GM18520 (cell line): ENCODE measurements around the gene VIL1.

Source experiments
- ATAC-seq: cut with Tn5 transposase; IDR thresholded peaks from one replicate; pipeline ENCODE4 v1.9.1; 2021; ENCODE audit not compliant: unreplicated experiment

Gene VIL1

DNA sequence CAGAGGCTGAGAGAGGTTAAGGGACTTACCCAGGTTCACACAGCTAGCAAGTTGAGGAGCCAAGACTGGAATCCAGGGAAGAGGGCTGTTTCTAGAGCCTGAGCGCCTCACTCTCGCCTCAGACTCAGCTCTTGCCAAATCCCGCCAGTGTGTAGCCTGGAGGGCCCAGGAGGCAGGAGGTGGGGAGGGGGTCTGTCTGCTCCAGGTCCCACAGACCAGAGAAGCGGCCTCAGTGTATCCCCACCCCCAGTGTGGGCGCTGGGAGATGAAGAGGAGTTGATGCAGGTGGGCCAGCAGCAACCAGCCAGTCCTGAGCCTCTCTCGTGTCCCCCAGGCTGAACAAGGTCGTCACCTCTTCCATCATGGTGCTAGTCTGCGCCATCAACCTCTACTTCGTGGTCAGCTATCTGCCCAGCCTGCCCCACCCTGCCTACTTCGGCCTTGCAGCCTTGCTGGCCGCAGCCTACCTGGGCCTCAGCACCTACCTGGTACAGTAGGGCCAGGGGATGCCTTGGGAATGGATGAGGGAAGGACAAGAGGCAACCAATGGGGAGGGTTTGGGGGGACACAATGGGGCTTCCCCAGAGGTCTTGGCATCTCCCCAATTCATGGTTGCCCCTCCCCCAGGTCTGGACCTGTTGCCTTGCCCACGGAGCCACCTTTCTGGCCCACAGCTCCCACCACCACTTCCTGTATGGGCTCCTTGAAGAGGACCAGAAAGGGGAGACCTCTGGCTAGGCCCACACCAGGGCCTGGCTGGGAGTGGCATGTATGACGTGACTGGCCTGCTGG is 24.4 kb upstream of the VIL1 start:
- ATAC-seq = no peak

DNA sequence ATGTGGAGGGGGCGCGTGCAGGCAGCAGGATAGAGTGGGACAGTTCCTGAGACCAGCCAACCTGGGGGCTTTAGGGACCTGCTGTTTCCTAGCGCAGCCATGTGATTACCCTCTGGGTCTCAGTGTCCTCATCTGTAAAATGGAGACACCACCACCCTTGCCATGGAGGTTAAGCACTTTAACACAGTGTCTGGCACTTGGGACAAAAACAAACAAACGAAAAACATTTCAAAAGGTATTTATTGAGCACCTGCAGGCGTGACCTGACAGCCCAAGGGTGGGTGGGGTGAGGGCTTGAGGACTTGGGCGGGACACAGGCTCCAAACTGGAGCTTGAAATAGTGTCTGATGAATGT is 23.9 kb upstream of the VIL1 start:
- ATAC-seq = no peak

DNA sequence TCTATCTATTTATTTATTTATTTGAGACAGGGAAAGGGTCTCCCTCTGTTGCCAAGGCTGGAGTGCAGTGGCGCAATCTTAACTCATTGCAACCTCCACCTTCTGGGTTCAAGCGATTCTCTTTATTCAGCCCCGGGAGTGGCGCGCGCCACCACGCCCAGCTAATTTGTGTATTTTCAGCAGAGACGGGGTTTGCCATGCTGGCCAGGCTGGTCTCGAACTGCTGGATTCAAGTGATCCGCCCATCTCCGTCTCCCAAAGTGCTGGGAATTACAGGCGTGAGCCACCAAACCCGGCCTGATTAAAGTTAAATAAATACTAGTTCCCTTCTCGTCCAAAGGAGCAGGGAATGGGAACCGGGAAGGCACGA is 23.5 kb upstream of the VIL1 start:
- no peak for ATAC-seq

DNA sequence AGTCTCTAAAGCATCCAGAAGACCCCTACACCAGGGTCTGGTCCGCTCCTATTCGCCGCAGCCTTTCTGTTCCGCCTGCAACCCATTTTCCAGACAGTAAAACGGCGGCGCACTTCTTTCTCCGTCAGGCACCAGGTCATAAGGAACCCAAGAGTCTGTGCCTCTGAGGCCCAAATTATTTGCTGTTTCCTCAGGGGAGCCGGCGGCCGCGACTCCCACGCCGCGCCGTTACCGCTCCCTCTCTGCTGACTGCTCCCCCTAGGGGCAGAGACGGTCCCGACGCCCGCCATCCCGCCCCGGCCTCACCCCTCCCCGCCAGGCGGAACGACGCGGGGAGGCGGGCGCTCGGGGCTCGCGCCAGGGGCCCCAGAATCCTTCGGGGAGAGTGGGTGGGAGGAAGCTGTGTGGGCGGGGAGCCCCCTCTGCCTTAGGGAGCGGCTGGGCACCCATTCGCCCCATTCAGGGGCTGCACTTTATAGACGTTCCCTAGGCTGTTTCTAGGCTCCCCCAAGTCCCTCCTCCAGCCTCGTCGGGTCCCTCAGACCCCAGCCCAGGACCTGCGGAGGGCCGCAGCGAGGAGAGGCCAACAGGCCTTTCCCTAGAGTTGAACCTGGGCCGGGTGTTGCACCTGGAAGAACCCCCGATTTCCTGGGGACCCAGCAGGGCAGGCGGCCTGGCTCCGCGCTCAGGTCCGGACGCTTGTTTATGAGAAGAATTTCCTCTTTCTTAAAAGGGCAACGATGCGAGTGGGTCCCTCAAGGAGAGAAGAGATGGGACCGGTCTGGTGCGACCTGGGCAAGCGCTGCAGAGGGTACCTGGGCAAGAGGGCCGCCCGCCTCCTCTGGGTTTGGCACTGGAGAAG is 22.9 kb upstream of the VIL1 start:
- ATAC-seq = peak; percentile 46

DNA sequence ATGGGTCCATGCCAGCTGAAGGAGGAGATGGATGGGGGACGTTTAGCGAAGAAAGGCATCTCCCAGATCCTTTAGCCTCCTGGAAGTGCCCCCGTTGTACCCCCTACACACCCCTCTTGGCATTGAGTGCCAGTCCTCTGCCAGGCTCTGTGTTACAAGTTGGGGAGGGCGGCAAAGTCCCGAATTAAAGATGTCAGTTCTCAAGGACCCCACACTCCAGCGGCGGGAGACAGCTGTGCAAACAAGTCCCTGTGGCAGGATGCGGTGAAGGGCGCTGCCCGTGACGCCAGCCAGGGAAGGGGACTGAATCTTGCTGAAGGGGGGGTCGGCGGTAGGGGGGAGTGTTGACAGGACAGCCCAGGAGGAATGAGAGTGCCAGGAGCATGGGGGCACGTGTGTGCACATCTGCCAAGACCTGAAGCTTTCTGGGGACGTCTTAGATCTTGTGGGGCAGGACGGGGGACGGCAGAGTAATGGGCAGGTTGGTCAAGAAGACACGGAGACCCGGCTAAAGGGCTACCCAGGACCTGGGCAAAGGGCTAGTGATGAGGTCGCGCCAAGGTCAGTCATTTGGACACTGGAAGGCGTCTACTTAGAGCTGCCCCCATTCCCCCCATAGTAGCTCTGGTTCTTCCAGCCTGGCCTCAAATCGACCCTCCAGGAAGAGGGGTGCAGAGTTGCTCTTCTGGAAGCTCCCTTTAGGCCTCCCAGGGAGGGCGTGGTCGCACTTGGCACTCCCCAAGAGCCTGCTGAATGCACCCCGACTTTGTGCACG is 22.0 kb upstream of the VIL1 start:
- ATAC-seq = no peak

DNA sequence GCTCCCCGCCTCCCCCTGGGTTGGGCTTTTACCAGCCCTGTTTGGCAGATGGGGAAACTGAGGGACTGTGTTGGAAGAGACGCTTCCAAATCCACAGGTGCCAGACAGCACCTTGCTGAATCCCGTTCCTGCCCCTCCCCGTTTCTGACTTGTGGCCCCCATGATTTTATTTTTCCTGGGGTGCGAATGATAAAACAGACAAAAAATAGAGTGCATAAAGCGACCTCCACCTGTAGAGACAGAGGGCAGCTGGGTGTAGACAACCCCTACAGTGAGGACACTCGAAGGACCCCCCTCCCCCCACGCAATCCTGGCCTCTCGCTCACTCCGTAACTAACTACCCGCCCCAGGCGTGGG is 21.5 kb upstream of the VIL1 start:
- no peak for ATAC-seq

DNA sequence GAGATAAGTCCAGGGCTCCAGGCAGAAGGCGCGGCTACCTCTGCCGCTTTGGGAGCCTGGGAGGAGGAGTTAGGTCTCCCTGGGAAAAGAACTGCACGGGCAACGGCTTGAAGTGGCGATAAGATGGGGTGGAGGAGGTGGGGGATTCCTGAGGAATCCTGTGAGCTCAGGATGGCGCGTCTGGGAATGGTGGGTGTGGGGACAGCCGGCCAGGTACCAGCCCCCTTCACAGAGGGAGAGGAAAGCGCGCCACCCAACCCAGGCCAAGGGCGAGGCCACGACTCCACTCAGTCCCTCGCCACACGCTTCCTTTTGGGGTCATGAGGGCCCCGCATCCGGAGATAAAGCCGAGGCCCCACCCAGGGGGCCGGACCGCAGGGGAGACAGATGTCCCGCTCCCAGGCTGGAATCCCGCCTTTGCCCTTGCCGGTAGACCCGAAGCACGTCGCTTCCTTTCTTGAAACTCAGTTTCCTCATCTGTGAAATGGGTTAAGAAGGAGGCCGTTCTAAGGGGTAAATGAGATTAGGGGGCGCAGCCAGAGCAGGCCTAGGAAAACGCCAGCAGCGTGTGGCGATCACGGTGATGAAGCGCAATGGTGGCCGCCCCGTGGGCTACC is 21.0 kb upstream of the VIL1 start:
- no peak for ATAC-seq

DNA sequence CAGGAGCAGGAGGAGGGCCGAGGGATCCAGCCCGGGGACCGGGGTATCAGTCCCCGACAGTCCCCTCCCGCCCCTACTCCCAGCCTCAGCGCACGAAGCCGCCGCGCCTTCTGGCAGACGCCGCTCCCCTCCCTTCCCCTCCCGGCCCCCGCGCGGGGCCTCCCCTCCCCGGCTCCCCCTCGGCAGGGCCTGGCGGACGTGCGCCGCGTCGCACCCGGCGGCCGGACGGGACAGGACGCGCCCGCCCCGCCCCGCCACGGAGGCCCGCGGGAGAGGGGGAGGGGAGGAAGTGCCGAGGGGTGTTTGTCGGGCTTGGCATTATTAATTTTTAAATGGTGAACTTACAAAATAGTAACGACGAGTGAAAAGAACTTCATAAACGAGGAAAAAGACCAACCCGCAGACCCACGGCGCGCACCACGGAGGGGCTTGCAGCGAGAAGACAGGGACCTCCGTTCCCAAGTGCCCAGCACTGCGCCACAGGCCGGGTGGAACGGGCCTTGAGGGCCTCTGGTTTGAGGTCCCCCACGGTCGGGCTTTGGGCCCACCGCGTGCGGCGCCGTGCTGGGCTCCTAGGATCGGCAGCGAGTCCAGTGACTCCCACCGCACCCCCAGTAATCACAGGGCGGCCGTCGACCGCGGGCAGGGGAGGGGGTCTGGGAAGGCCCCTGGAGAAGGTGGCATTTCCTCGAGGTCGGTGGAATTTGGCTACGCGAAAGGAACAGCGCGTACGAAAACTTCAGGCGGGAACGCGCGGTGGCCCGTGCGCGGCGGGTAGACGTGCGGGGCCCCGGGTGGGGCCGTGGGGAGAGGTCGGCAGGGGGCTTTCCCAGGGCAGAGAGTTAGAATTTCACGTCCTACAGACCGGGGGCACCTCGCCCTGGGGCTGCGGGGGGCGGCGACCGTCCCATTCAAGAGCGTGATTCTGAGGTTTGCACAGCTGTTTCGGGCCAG is 20.2 kb upstream of the VIL1 start:
- no peak for ATAC-seq

DNA sequence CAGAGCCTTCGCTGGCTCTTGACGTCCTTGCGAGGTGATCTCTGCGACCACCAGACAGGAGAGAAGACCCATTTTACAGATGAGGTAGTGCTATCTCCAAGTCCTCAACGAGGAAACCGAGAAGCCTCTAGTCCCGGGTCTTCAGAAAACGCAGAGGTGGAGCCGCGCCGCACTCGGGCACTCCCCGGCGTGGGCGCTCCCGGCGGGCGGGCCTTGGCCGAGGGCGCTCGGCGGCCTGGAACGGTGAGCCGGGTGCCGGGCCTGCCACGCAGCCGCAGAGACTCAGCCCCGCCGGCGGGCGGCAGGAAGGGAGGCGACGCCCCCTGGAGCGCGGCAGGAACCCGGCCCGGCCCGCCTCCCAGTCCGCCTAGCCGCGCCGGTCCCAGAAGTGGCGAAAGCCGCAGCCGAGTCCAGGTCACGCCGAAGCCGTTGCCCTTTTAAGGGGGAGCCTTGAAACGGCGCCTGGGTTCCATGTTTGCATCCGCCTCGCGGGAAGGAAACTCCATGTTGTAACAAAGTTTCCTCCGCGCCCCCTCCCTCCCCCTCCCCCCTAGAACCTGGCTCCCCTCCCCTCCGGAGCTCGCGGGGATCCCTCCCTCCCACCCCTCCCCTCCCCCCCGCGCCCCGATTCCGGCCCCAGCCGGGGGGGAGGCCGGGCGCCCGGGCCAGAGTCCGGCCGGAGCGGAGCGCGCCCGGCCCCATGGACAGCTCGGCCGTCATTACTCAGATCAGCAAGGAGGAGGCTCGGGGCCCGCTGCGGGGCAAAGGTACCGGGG is 19.3 kb upstream of the VIL1 start, which contains the start of gene CTDSP1:
Gene CTDSP1 (plus strand): TSS at position 478 of the 776 bp plus-strand sequence. CDS start 223 bp downstream, at position 701.
- peak; percentile 33 for ATAC-seq

DNA sequence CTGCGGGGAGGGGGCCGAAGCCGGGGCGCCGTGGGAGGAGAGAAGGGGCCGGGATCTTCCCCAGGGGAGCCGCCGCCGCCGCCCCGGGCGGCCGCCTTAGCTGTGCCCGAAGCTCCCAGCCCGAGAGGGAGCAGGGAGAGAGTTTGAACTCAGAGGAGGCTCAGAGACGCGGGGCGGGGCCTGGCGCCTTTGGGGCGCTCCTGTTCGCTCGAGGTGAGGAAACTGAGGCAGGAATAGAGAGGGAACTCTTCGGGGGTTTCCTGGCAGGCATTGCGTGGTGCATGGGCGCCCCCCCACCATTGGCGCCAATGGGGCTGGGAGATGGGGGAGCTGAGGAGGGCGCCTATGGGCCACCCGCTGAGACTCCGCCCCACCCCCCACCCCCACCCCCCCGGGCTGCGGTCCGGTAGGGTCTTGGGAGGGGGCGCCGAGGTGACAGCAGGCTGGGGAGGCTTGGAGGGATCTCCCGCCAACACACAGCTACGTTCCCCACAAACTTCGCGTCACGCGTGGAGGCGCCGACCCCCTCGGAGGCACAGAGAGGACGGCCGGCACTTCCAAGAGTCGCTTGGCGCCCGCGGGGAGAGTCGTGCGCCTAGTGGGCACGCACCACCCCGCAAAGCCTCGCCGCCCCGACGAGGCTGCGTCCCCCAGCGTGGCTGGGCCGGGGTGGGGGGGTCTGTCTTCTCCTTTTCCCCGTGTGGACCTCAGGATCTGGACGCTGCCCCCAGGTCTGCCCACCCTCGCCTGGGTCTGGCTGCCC is 18.6 kb upstream of the VIL1 start:
- ATAC-seq = no peak

DNA sequence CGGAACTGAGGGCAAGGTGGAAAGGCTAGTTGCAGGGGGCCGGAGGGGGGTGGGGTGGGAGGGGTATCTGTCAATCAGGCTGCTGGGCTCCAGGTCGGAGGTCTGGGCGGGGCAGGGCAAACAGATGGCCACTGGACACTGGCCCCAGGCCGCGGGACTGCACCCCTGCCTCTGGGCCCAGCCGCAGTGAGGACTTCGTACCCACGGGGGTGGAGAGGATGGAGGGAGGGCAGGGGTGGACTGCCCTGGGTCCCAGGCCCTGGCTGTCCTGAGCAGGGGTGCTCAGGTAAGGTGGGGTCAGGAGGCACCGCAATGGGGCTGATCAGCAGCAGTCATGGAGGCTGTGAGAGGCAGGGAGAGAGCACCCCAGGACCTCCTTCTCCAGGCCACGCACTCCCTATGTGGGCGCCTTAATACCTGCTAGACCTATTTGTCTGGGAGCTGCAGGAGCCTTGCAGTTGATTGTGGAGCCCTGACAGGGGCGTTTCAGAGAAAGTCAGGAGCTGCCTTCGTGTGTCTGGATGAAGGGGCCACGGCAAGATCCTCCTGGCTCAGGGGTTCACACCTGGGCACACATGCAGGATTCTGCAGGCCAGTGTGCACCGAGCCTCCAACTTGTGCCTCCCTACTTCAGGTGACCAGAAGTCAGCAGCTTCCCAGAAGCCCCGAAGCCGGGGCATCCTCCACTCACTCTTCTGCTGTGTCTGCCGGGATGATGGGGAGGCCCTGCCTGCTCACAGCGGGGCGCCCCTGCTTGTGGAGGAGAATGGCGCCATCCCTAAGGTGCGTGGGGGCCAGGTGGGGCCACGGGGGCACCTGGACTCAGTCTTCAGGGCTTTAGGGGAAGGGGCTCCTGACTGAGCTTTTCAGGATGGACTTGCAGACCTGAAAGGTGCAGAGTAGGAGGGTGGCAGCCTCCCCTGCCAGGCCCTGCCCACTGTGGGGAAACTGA is 17.7 kb upstream of the VIL1 start:
- ATAC-seq = no peak

DNA sequence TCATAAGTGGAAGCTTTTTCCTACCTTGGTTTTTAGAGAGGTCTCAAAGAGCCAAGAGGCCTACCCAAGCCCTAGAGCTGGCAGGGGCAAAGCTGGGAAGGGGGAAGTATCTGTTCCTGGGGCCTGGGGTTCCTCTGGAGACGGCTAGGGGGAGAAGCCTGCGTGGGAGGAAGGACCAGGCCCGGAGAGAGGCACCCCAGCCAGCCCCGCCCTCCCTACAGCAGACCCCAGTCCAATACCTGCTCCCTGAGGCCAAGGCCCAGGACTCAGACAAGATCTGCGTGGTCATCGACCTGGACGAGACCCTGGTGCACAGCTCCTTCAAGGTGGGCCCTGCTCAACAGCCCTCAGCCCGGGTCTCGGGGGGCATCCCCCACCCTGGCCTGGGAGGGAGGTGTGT is 17.0 kb upstream of the VIL1 start:
- ATAC-seq = no peak

DNA sequence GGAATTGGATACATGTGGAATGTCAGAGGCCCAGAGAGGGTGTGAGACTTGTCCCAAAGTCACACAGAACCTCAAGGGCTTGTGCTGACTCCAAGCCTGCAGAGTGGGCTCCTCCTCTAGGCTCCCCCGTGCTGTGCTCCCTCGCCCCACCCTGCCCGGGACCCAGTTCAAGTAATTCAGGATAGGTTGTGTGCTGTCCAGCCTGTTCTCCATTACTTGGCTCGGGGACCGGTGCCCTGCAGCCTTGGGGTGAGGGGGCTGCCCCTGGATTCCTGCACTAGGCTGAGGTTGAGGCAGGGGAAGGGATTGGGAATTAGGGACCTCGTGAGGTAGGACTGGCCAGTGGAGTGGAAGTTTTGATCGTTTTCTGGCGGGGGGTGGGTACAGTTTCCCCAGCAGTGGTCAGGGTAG is 16.4 kb upstream of the VIL1 start:
- no peak for ATAC-seq

DNA sequence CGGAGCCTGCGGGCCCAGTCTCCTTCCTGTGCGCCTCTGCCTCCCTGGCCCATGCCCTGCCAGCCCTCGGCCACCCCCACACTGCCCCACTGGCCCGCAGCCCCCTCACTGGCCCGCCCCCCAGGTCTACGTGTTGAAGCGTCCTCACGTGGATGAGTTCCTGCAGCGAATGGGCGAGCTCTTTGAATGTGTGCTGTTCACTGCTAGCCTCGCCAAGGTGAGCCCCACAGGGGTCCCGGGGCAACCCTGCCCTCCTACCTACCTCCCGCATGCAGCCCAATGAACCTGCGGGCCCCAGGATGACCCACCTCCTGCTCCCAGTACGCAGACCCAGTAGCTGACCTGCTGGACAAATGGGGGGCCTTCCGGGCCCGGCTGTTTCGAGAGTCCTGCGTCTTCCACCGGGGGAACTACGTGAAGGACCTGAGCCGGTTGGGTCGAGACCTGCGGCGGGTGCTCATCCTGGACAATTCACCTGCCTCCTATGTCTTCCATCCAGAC is 16.0 kb upstream of the VIL1 start:
- ATAC-seq = no peak

DNA sequence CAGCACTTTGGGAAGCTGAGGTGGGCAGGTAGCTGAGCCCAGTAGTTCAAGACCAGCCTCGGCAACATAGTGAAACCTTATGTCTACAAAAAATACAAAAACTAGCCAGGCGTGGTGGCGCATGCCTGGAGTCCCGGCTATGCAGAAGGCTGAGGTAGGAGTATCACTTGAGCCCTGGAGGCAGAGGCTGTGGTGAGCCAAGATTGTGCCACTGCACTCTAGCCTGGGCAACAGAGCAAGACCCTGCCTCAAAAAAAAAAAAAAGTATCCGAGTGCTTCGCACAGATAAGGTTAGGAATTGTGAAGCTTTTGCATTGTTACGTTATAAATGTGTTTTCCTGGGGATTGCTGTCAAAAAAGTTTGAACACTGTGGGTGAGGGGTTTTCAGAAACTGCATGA is 15.1 kb upstream of the VIL1 start:
- ATAC-seq = no peak

DNA sequence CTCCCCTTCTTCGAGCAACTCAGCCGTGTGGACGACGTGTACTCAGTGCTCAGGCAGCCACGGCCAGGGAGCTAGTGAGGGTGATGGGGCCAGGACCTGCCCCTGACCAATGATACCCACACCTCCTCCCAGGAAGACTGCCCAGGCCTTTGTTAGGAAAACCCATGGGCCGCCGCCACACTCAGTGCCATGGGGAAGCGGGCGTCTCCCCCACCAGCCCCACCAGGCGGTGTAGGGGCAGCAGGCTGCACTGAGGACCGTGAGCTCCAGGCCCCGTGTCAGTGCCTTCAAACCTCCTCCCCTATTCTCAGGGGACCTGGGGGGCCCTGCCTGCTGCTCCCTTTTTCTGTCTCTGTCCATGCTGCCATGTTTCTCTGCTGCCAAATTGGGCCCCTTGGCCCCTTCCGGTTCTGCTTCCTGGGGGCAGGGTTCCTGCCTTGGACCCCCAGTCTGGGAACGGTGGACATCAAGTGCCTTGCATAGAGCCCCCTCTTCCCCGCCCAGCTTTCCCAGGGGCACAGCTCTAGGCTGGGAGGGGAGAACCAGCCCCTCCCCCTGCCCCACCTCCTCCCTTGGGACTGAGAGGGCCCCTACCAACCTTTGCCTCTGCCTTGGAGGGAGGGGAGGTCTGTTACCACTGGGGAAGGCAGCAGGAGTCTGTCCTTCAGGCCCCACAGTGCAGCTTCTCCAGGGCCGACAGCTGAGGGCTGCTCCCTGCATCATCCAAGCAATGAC is 14.4 kb upstream of the VIL1 start:
- no peak for ATAC-seq
